Activated CD8-positive, alpha-beta memory T cell treated with anti-CD3 and anti-CD28 coated beads for 48 hours (primary cell): ENCODE measurements around the gene CNTNAP4.

Experiments used
- DNase-seq, 3 experiments: peaks; one replicate each; pipeline ENCODE4 v3.0.0-alpha.2; 2020; ENCODE audit warnings: low read depth in 2 of 3, low spot score in 2 of 3

CNTNAP4 gene

GRCh38 chr16:76576526-76576925 lies 299.3 kb downstream of the CNTNAP4 start:
- DNase-seq: no peak

DNA sequence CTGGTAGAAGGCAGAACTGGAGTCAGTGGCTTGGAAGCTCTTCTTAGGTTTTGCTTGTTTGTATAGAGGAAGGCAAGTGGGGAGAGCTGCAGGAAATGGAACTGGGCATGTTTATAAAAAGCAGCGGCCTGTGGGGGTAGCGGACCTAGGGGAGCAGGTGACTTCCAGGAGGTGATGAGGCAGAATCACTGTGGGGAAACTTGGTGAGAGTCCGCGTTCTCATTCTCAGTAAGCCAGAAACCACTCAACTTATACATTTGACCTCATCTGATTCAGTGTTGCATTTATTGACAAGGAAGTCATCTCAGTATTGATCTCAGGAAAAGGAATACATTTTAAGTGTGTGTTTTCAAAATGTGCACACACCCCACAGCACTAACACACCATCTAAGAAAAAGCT lies 299.8 kb downstream of the CNTNAP4 start:
- no peak for DNase-seq

DNA sequence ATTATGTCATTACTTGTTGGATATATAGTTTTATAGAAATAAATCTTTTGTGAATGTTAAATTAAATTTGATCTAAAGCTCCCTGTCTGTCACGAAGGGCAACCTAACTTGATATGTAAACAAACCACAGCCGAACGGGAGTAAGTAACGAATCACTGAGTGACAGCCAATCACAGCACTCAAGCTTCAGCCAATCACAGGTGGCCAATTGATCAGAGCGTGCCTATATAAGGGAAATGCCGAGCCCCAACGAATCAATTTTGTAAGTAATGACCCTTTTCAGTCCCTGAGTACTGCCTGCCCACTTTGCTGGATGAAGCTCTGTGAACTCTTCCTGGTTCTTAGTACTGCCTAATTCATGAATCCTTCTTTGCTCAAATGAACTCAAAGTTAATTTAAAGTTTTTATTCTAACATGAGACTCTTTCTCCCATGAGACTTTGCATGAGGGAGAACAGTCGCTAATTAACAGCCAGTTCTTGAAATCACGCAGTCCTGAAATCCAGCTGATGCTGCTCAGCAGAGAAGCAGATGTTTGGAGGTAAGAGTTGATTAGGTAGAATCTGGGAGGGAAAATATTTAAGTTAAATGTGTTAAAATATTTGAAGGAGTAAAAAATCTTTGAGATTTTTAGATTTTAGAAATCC lies 302.2 kb downstream of the CNTNAP4 start:
- no peak for DNase-seq

- no peak for DNase-seq
Observed at GRCh38 chr16:76583466-76583865, 306.3 kb downstream of the CNTNAP4 start.

- no peak for DNase-seq
Observed at GRCh38 chr16:76583945-76584344, 306.7 kb downstream of the CNTNAP4 start.

GRCh38 chr16:76598498-76598897 lies 321.3 kb downstream of the CNTNAP4 start:
- no peak for DNase-seq

DNA sequence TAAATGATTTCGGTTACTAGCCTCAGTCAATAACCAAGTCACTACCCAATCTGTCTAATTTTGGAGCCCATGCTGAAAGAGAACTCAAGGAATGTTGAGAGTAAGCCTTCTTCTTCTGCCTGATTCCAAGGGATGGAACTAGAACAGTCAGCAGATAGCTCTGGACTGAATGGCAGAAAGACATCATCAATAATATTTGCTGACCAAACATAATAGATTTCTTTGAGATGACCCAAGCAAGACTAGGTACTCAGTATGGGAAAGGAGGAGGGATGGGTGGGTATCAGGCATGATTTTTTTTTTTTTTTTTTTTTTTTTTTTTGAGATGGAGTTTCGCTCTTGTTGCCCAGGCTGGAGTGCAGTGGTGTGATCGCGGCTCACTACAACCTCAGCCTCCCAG lies 330.1 kb downstream of the CNTNAP4 start:
- DNase-seq: no peak
